ENCODE results near the gene RANBP9.

Gene RANBP9

DNA sequence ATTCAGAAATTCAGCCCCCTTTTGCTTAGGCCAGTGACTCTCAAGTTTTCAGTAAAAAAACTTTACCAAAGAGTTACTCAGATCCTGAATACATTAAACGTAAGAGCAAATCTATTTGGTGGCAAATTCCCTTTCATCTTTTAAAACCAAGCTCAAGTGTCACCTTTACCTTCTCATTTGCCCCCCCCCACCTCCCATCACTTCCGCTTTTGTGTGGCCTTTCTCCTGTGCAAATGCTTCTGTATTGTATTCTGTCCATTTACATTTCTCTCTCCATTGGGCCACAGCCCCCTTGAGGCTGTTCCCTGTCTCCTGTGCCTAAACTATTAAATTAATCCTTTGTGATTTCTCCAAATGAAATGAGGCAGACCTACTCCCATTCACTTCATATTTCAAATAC is 94.6 kb downstream of the RANBP9 start:
- peaks cover 10% of the 10 kb centered on the region for H3K36me3 ChIP-seq (ENCODE audit: control insufficient read depth, insufficient read depth, low read length)
- TF ChIP-seq, protein P1, sequence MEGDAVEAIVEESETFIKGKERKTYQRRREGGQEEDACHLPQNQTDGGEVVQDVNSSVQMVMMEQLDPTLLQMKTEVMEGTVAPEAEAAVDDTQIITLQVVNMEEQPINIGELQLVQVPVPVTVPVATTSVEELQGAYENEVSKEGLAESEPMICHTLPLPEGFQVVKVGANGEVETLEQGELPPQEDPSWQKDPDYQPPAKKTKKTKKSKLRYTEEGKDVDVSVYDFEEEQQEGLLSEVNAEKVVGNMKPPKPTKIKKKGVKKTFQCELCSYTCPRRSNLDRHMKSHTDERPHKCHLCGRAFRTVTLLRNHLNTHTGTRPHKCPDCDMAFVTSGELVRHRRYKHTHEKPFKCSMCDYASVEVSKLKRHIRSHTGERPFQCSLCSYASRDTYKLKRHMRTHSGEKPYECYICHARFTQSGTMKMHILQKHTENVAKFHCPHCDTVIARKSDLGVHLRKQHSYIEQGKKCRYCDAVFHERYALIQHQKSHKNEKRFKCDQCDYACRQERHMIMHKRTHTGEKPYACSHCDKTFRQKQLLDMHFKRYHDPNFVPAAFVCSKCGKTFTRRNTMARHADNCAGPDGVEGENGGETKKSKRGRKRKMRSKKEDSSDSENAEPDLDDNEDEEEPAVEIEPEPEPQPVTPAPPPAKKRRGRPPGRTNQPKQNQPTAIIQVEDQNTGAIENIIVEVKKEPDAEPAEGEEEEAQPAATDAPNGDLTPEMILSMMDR (IDR thresholded peaks at IDR 0.05; ENCODE audit: insufficient read depth, low read length, poor library complexity, severe bottlenecking), result no peak
- DNase-seq (ENCODE audit: extremely low read depth, insufficient read length), result no peak
- no peaks in the 10 kb centered on the region for H3K27me3 ChIP-seq (replicated peaks; ENCODE audit: control insufficient read depth, insufficient read depth, low read length)
- no peak overlapping the region for H3K4me3 ChIP-seq (replicated peaks; ENCODE audit: low read depth, low read length)

DNA sequence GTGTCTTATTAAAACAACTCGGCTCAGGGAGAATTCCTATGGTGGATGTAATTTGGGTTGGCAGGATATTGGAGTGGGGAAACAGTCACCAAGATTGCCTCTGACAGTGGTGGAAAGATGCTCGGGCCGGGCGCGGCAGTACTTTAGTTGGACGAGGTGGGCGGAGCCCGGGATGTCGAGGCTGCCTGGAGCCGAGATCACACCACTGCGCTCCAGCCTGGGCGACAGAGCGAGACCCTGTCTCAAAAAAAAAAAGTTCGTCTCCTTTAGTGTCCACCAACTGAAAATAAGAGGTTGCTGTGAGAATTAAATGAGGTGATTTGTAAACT is 95.9 kb downstream of the RANBP9 start:
- Histone ChIP-seq H3K4me3 (replicated peaks; ENCODE audit: low read depth, low read length) (peak overlapping the region; percentile 92), H3K36me3 (ENCODE audit: control insufficient read depth, insufficient read depth, low read length) (peaks cover 10% of the 10 kb centered on the region), H3K27me3 (replicated peaks; ENCODE audit: control insufficient read depth, insufficient read depth, low read length) (no peaks in the 10 kb centered on the region)
- TF ChIP-seq, protein P1 (IDR thresholded peaks at IDR 0.05; ENCODE audit: insufficient read depth, low read length, poor library complexity, severe bottlenecking), result no peak
- no peak for DNase-seq (ENCODE audit: extremely low read depth, insufficient read length)

DNA sequence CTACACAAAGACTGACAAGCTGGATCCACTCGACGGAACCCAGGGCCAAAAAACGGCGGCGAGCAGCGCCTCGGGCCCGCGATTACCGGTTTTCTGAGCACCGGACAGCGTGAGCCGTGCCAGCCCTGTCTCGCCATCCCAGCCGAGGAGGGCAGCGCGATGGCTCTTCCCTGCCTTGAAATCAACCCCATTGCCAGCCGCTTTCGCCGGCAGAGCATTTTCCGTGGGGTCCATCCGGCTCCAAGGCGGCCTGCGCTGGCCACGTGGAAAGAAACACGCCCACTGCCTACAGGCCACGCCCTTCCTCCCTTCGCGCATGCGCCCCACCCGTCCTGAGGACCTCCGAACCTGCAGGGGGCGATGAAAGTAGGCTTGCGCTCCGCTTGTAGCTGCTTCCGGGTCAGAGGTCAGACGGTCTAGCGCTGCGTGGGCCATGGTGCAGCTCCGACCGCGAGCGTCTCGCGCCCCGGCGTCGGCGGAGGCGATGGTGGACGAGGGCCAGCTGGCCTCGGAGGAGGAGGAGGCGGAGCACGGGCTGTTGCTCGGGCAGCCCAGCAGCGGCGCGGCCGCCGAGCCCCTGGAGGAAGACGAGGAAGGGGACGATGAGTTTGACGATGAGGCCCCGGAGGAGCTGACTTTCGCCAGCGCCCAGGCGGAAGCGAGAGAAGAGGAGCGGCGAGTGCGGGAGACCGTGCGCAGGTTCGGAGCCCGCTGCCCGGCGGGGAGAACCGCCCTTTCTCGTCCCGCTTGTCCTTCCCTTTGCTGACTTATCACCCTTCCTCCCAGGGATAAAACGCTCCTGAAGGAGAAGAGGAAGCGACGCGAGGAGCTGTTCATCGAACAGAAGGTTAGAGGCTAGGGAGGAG is 96.5 kb downstream of the RANBP9 start, which contains the start of gene NOL7:
Gene NOL7, plus strand, starts transcription at position 410 of the 866 bp plus-strand sequence. Its CDS starts 24 bp downstream, at position 434.
- H3K4me3 ChIP-seq (replicated peaks; ENCODE audit: low read depth, low read length), result peak within 1 kb of the TSS; percentile 92
- DNase-seq (ENCODE audit: extremely low read depth, insufficient read length), result peak; percentile 96
- TF ChIP-seq, protein P1 (IDR thresholded peaks at IDR 0.05; ENCODE audit: insufficient read depth, low read length, poor library complexity, severe bottlenecking), result peak; percentile 98
- H3K27me3 ChIP-seq (replicated peaks; ENCODE audit: control insufficient read depth, insufficient read depth, low read length), result no peaks in the 10 kb centered on the region
- peaks cover 10% of the 10 kb centered on the region for H3K36me3 ChIP-seq (ENCODE audit: control insufficient read depth, insufficient read depth, low read length)

DNA sequence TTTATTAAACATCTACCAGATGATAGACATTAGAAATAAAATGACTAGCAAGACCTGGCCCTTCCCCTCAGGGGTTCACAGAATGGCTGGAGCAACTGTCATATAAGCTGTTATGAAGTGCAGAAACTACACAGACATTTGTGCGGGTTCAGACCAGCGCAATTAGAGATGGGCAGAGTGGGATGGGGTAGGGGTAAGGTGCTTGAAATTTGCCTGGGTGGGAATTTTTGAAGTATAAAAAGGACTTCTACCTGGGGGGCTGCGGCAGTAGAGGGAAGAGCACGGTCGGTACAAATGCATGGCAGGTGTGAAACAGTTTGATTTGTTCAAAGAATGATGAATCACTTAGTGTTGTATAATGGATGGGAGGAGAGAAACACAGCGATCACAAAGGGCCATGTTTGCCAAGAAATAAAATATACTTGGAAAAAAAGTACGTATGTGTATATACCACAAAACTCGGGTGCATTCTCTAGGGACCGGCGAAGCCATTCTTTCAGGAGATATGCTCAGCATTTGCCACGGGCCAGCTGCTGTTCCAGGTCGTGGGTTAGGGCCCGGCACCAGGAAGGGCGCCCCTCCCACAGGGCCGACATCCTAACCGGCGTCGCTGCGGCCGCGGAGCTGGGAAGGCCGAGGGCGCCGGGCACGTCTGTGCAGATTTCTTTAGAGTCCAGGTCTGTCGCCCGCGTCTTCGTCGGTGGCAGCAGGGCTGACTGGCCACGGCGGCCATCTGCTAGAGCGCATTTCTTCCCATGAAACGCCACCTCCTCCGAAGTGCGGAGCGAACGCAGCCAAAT is 97.3 kb downstream of the RANBP9 start:
- Histone ChIP-seq H3K27me3 (replicated peaks; ENCODE audit: control insufficient read depth, insufficient read depth, low read length) (no peaks in the 10 kb centered on the region), H3K36me3 (ENCODE audit: control insufficient read depth, insufficient read depth, low read length) (peaks cover 10% of the 10 kb centered on the region), H3K4me3 (replicated peaks; ENCODE audit: low read depth, low read length) (peak overlapping the region; percentile 92)
- DNase-seq (ENCODE audit: extremely low read depth, insufficient read length), result no peak
- TF ChIP-seq, protein P1 (IDR thresholded peaks at IDR 0.05; ENCODE audit: insufficient read depth, low read length, poor library complexity, severe bottlenecking), result no peak

DNA sequence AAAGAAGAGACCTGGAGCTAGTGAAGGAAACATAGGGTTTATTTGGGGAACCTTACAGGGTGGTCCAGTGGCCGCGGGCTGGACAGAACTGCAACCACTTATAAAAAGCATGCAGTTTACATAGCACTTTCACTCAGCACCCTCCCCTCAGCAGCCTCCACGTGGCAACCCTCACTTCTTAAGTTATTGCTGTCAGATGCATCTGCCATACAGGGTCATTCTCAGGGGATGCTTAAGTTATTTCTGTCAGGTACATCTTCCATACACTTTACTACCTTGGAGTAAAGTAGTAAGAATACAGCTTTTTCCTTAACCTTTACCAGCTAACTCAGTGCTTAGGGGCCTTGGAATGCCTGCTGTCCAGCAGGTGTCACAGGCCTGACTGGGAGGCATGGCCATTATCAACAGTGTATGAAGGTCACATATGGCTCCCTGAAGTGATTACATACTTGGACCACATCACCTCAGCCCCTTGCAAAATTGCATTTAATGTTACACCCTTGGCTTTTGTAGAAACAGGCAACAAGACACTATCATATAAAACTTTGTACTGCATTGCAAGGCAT is 98.5 kb downstream of the RANBP9 start:
- Histone ChIP-seq H3K27me3 (replicated peaks; ENCODE audit: control insufficient read depth, insufficient read depth, low read length) (no peaks in the 10 kb centered on the region), H3K36me3 (ENCODE audit: control insufficient read depth, insufficient read depth, low read length) (peaks cover 5% of the 10 kb centered on the region), H3K4me3 (replicated peaks; ENCODE audit: low read depth, low read length) (no peak overlapping the region)
- no peak for DNase-seq (ENCODE audit: extremely low read depth, insufficient read length)
- TF ChIP-seq, protein P1 (IDR thresholded peaks at IDR 0.05; ENCODE audit: insufficient read depth, low read length, poor library complexity, severe bottlenecking), result no peak
